H9 (cell line): ENCODE data around the gene WDR70. TPM values are rescaled to one million over a fixed set of nuclear protein-coding genes. Genes with fewer than 3 reads are reported as not detected.

Experiments
- DNase-seq: peaks from one replicate; pipeline ENCODE4 v3.0.0-alpha.2; 2017
- H2AFZ ChIP-seq: one replicate; pipeline ENCODE4 v1.6.1; 2013; ENCODE audit warnings: mild to moderate bottlenecking, low read length, control low read depth, moderate library complexity
- H2AK5ac ChIP-seq: 2 replicates; pipeline ENCODE4 v1.6.1; 2013; ENCODE audit warnings: low read length, control low read depth, mixed read lengths; ENCODE audit not compliant: insufficient read length
- H2BK120ac ChIP-seq: one replicate; pipeline ENCODE4 v1.6.1; 2013; ENCODE audit warnings: low read depth, mild to moderate bottlenecking, low read length, control low read depth, inconsistent platforms; ENCODE audit not compliant: poor library complexity, severe bottlenecking
- H2BK12ac ChIP-seq: 2 replicates; pipeline ENCODE4 v1.6.1; 2013; ENCODE audit warnings: low read length, control low read depth, mixed read lengths, low read depth; ENCODE audit not compliant: insufficient read length
- H2BK15ac ChIP-seq: 2 replicates; pipeline ENCODE4 v1.6.1; 2013; ENCODE audit warnings: low read depth, low read length, control low read depth
- H2BK20ac ChIP-seq: one replicate; pipeline ENCODE4 v1.6.1; 2013; ENCODE audit warnings: low read depth, mild to moderate bottlenecking, low read length, control low read depth, inconsistent platforms; ENCODE audit not compliant: poor library complexity, severe bottlenecking
- H2BK5ac ChIP-seq: 2 replicates; pipeline ENCODE4 v1.6.1; 2013; ENCODE audit warnings: low read length, control low read depth, mixed read lengths; ENCODE audit not compliant: insufficient read length
- H3K14ac ChIP-seq: 2 replicates; pipeline ENCODE4 v1.6.1; 2013; ENCODE audit warnings: low read length, control low read depth; ENCODE audit not compliant: insufficient read depth
- H3K18ac ChIP-seq: 2 replicates; pipeline ENCODE4 v1.6.1; 2013; ENCODE audit warnings: low read depth, mild to moderate bottlenecking, mixed read lengths, low read length, control low read depth; ENCODE audit not compliant: insufficient read length
- H3K23ac ChIP-seq: 2 replicates; pipeline ENCODE4 v1.6.1; 2013; ENCODE audit warnings: low read length, control low read depth, mixed read lengths, low read depth; ENCODE audit not compliant: insufficient read length
- H3K23me2 ChIP-seq: 2 replicates; pipeline ENCODE4 v1.6.1; 2013; ENCODE audit warnings: low read depth, mild to moderate bottlenecking, mixed read lengths, low read length, control low read depth; ENCODE audit not compliant: insufficient read length, poor library complexity, severe bottlenecking
- H3K27ac ChIP-seq: 2 replicates; pipeline ENCODE4 v1.5.1; 2013; ENCODE audit warnings: low read length, control low read depth, mixed read lengths, low read depth; ENCODE audit not compliant: insufficient read length
- H3K27me3 ChIP-seq: 2 replicates; pipeline ENCODE4 v1.6.1; 2013; ENCODE audit warnings: low read length, control low read depth, inconsistent platforms; ENCODE audit not compliant: insufficient read depth
- H3K4ac ChIP-seq: 2 replicates; pipeline ENCODE4 v1.6.1; 2013; ENCODE audit warnings: low read depth, mild to moderate bottlenecking, control low read depth, inconsistent platforms, low read length, moderate library complexity
- H3K4me1 ChIP-seq: 2 replicates; pipeline ENCODE4 v1.6.1; 2013; ENCODE audit warnings: low read length, control low read depth, inconsistent platforms; ENCODE audit not compliant: insufficient read depth
- H3K4me2 ChIP-seq: 2 replicates; pipeline ENCODE4 v1.6.1; 2013; ENCODE audit warnings: low read length, control low read depth, mixed read lengths; ENCODE audit not compliant: insufficient read length, insufficient read depth
- H3K56ac ChIP-seq: 2 replicates; pipeline ENCODE4 v1.6.1; 2013; ENCODE audit warnings: low read depth, mild to moderate bottlenecking, mixed read lengths, low read length, control low read depth; ENCODE audit not compliant: insufficient read length
- H3K79me1 ChIP-seq: 2 replicates; pipeline ENCODE4 v1.6.1; 2013; ENCODE audit warnings: low read depth, mild to moderate bottlenecking, moderate library complexity, low read length, control low read depth, inconsistent platforms; ENCODE audit not compliant: insufficient read depth, poor library complexity, severe bottlenecking
- H3K79me2 ChIP-seq: 2 replicates; pipeline ENCODE4 v1.6.1; 2013; ENCODE audit warnings: low read length, control low read depth, inconsistent platforms; ENCODE audit not compliant: insufficient read depth
- H3K9ac ChIP-seq: 2 replicates; pipeline ENCODE4 v1.6.1; 2013; ENCODE audit warnings: low read length, control low read depth, mixed read lengths; ENCODE audit not compliant: insufficient read length; ENCODE audit errors: extremely low read depth
- H3K9me3 ChIP-seq: one replicate; pipeline ENCODE4 v1.6.1; 2013; ENCODE audit warnings: low read depth, low read length, inconsistent platforms; ENCODE audit not compliant: control insufficient read depth
- H3T11ph ChIP-seq: one replicate; pipeline ENCODE4 v1.6.1; 2013; ENCODE audit warnings: mild to moderate bottlenecking, low read length, control low read depth, inconsistent platforms
- H4K20me1 ChIP-seq: one replicate; pipeline ENCODE4 v1.6.1; 2013; ENCODE audit not compliant: control insufficient read depth, insufficient read length, insufficient read depth
- H4K5ac ChIP-seq: 2 replicates; pipeline ENCODE4 v1.6.1; 2013; ENCODE audit warnings: low read depth, mild to moderate bottlenecking, mixed read lengths, low read length, control low read depth; ENCODE audit not compliant: insufficient read length
- H4K8ac ChIP-seq: replicated peaks from 2 replicates; pipeline ENCODE4 v1.6.1; 2013; ENCODE audit warnings: low read length, control low read depth, mixed read lengths, low read depth; ENCODE audit not compliant: insufficient read length
- H4K91ac ChIP-seq: 2 replicates; pipeline ENCODE4 v1.6.1; 2013; ENCODE audit warnings: low read depth, mild to moderate bottlenecking, moderate library complexity, mixed read lengths, low read length, control low read depth; ENCODE audit not compliant: insufficient read length
- H3K27ac Mint-ChIP-seq, 3 experiments: 2 replicates in 2 of 3; 3 replicates in 1 of 3; pipeline ENCODE4 v1.8.0; 2020 to 2021; ENCODE audit warnings: mixed read lengths in 3 of 3, mild to moderate bottlenecking in 1 of 3, moderate library complexity in 1 of 3
- H3K27me3 Mint-ChIP-seq: 2 replicates; pipeline ENCODE4 v1.8.0; 2021; ENCODE audit warnings: low read depth, mild to moderate bottlenecking, moderate library complexity, mixed read lengths
- H3K36me3 Mint-ChIP-seq, 3 experiments: 2 replicates in 2 of 3; 3 replicates in 1 of 3; pipeline ENCODE4 v1.8.0; 2020 to 2021; ENCODE audit warnings: low read depth in 3 of 3, mixed read lengths in 3 of 3; ENCODE audit not compliant: insufficient read depth in 1 of 3
- H3K4me1 Mint-ChIP-seq, 2 experiments: 2 replicates each; pipeline ENCODE4 v1.8.0; 2020; ENCODE audit warnings: mixed read lengths in 2 of 2
- H3K4me3 Mint-ChIP-seq, 2 experiments: 2 replicates in 1 of 2; 3 replicates in 1 of 2; pipeline ENCODE4 v1.8.0; 2020 to 2021; ENCODE audit warnings: mild to moderate bottlenecking in 2 of 2, mixed read lengths in 2 of 2, moderate library complexity in 1 of 2
- H3K9me3 Mint-ChIP-seq, 2 experiments: 2 replicates in 1 of 2; 3 replicates in 1 of 2; pipeline ENCODE4 v1.8.0; 2020; ENCODE audit warnings: mild to moderate bottlenecking in 2 of 2, mixed read lengths in 2 of 2, moderate library complexity in 1 of 2
- CTCF ChIP-seq: fragments of 200-600 bp; sonication (generic); conservative IDR thresholded peaks from 3 replicates; pipeline ENCODE4 v1.8.0; 2021; ENCODE audit warnings: antibody characterized with exemption, mild to moderate bottlenecking
- whole genome bisulfite sequencing: extraction: QIAGEN DNeasy Blood & Tissue Kit; methylation state at CpG from one replicate; pipeline ENCODE4 v1.1.7; 2013; ENCODE audit warnings: missing lambda C conversion rate, low lambda C conversion rate, mixed read lengths; ENCODE audit not compliant: insufficient read length; ENCODE audit errors: extremely low coverage; 5-methylcytosine and 5-hydroxymethylcytosine counted together
- total RNA-seq: library from RNA; stranded (reverse); gene quantifications from 2 replicates; pipeline ENCODE4 v1.2.1, GENCODE V29; 2021

Gene WDR70
- total RNA-seq, 1 experiment from 2014 or later, result 38.1 TPM

- no peaks in the 10 kb centered on the region for H3K27me3 Mint-ChIP-seq
- no peak overlapping the region for H4K8ac ChIP-seq
- H3K4me3 Mint-ChIP-seq, result no peak overlapping the region
- H3K36me3 Mint-ChIP-seq, result peaks cover 7 to 14% (median 10%) of the 10 kb centered on the region in 3 experiments; a peak in 5 of 7 replicates
- no peaks in the 10 kb centered on the region for H3K79me1 ChIP-seq
- H3K9me3 Mint-ChIP-seq, result peaks cover 0 to 2% of the 10 kb centered on the region in 2 experiments; a peak in 2 of 5 replicates
- H3K18ac ChIP-seq, result no peak overlapping the region
- H4K5ac ChIP-seq, result no peak overlapping the region
- no peak overlapping the region for H3T11ph ChIP-seq
- no peak overlapping the region for H2BK5ac ChIP-seq
- no peak overlapping the region for H2AK5ac ChIP-seq
- DNase-seq, result no peak
- H3K9me3 ChIP-seq, result no peaks in the 10 kb centered on the region
- no peaks in the 10 kb centered on the region for H3K79me2 ChIP-seq
- H3K27me3 ChIP-seq, result no peaks in the 10 kb centered on the region
- no peak overlapping the region for H3K23ac ChIP-seq
- H3K14ac ChIP-seq, result no peak overlapping the region
- H4K20me1 ChIP-seq, result no peaks in the 10 kb centered on the region
- H3K23me2 ChIP-seq, result no peaks in the 10 kb centered on the region
- H2BK15ac ChIP-seq, result no peak overlapping the region
- H2BK20ac ChIP-seq, result no peak overlapping the region
- no peak overlapping the region for H3K4ac ChIP-seq
- H2BK12ac ChIP-seq, result no peak overlapping the region
- no peak for TF ChIP-seq CTCF
- no peak overlapping the region for H3K27ac Mint-ChIP-seq
- H3K4me1 ChIP-seq, result no peaks in the 10 kb centered on the region
- H3K4me1 Mint-ChIP-seq, result peaks cover 3 to 14% of the 10 kb centered on the region in 2 experiments
- no peak overlapping the region for H3K9ac ChIP-seq
- no peak overlapping the region for H3K56ac ChIP-seq
- no peak overlapping the region for H2AFZ ChIP-seq
- no peak overlapping the region for H3K4me2 ChIP-seq
- H2BK120ac ChIP-seq, result no peak overlapping the region
- no peak overlapping the region for H4K91ac ChIP-seq
- H3K27ac ChIP-seq, result no peak overlapping the region
- WGBS, result no CpG with 5 or more reads among the region's 1 CpG
Measured at GRCh38 chr5:37501152-37501551, 122.0 kb downstream of the WDR70 start.
